CD4-positive, CD25-positive, alpha-beta regulatory T cell (primary cell): Measurements from ENCODE around the gene S100Z. TPM values are rescaled to one million over a fixed set of nuclear protein-coding genes. Genes with fewer than 3 reads are reported as not detected.

Experiments
- ATAC-seq, 2 donors: fragments of 150-1000 bp; cut with Tn5 transposase; one replicate each; pipeline ENCODE4 v1.10.0; 2021; ENCODE audit warnings: low read depth in 2 of 2, moderate number of reproducible peaks in 2 of 2, moderate library complexity in 1 of 2
- DNase-seq, 3 donors: peaks; one replicate each; pipeline versions ENCODE4 v3.0.0 to v3.0.0-alpha.2; 2012 to 2022; ENCODE audit warnings: mixed read lengths in 1 of 3
- H3K27ac ChIP-seq: one replicate; pipeline ENCODE4 v1.7.0; 2013; ENCODE audit warnings: mild to moderate bottlenecking, low read length; ENCODE audit not compliant: insufficient read depth, poor library complexity, severe bottlenecking
- H3K27me3 ChIP-seq: one replicate; pipeline ENCODE4 v1.7.0; 2013; ENCODE audit warnings: low read length; ENCODE audit not compliant: control insufficient read depth, insufficient read depth
- H3K36me3 ChIP-seq: one replicate; pipeline ENCODE4 v1.7.0; 2013; ENCODE audit warnings: mild to moderate bottlenecking, low read length, moderate library complexity; ENCODE audit not compliant: control insufficient read depth, insufficient read depth
- H3K4me1 ChIP-seq: 2 replicates; pipeline ENCODE4 v1.7.0; 2013; ENCODE audit warnings: mild to moderate bottlenecking, low read length; ENCODE audit not compliant: insufficient read depth, control insufficient read depth, poor library complexity, severe bottlenecking
- H3K4me3 ChIP-seq: one replicate; pipeline ENCODE4 v1.7.0; 2013; ENCODE audit warnings: low read depth, mild to moderate bottlenecking, low read length, moderate library complexity
- H3K9me3 ChIP-seq, 2 experiments: 1 replicate in 1 of 2; 2 replicates in 1 of 2; pipeline ENCODE4 v1.7.0; 2013; ENCODE audit warnings: low read length in 2 of 2, mild to moderate bottlenecking in 1 of 2, moderate library complexity in 1 of 2; ENCODE audit not compliant: control insufficient read depth in 2 of 2
- H3K27ac Mint-ChIP-seq, 3 donors: one replicate each; pipeline ENCODE4 v1.8.0; 2020 to 2022; ENCODE audit warnings: mild to moderate bottlenecking in 3 of 3, mixed read lengths in 3 of 3, moderate library complexity in 2 of 3
- H3K27me3 Mint-ChIP-seq: one replicate; pipeline ENCODE4 v1.8.0; 2022; ENCODE audit warnings: mild to moderate bottlenecking, mixed read lengths
- H3K36me3 Mint-ChIP-seq: one replicate; pipeline ENCODE4 v1.8.0; 2020; ENCODE audit warnings: mixed read lengths
- H3K4me1 Mint-ChIP-seq, 4 donors: one replicate each; pipeline ENCODE4 v1.8.0; 2020 to 2022; ENCODE audit warnings: mixed read lengths in 4 of 4, mild to moderate bottlenecking in 1 of 4
- H3K4me3 Mint-ChIP-seq, 4 donors: one replicate each; pipeline ENCODE4 v1.8.0; 2020 to 2022; ENCODE audit warnings: mild to moderate bottlenecking in 4 of 4, mixed read lengths in 4 of 4, moderate library complexity in 3 of 4
- H3K9me3 Mint-ChIP-seq, 7 donors: one replicate each; pipeline ENCODE4 v1.8.0; 2020 to 2022; ENCODE audit warnings: mixed read lengths in 7 of 7, mild to moderate bottlenecking in 3 of 7, moderate library complexity in 2 of 7
- polyA plus RNA-seq, 4 donors: library from polyadenylated mRNA; unstranded; fragments of 300-500 nt; fragmentation: Illumina TruSeq; gene quantifications; one replicate each; pipeline ENCODE4 v1.2.3, GENCODE V29; 2021
- total RNA-seq: library from RNA; stranded (reverse); gene quantifications from one replicate; pipeline ENCODE4 v1.2.3, GENCODE V29; 2022

Gene S100Z
- total and polyA plus RNA-seq, 5 donors from 2014 or later = 0.72 to 4.0 (median 1.7) TPM

- ATAC-seq (no peak), DNase-seq (no peak)
- Histone ChIP-seq H3K9me3 (no peaks in the 10 kb centered on the region), H3K4me3 (no peak overlapping the region), H3K36me3 (no peaks in the 10 kb centered on the region), H3K27ac (no peak overlapping the region), H3K27me3 (no peaks in the 10 kb centered on the region), H3K4me1 (no peaks in the 10 kb centered on the region)
- H3K27me3 Mint-ChIP-seq = no peaks in the 10 kb centered on the region
- H3K9me3 Mint-ChIP-seq = no peaks in the 10 kb centered on the region
- no peak overlapping the region for H3K27ac Mint-ChIP-seq
- H3K4me3 Mint-ChIP-seq = no peak overlapping the region
- no peaks in the 10 kb centered on the region for H3K36me3 Mint-ChIP-seq
- peaks cover 0 to 3% (median under 1%) of the 10 kb centered on the region in 4 donors for H3K4me1 Mint-ChIP-seq
These were observed 13.2 kb downstream of the S100Z start for GRCh38 chr5:76863001-76863400.

- no peaks in the 10 kb centered on the region for H3K36me3 Mint-ChIP-seq
- H3K27ac Mint-ChIP-seq = no peak overlapping the region
- H3K27me3 Mint-ChIP-seq = no peaks in the 10 kb centered on the region
- no peak overlapping the region for H3K4me3 Mint-ChIP-seq
- no peak overlapping the region for H3K4me3 ChIP-seq
- H3K9me3 ChIP-seq = no peaks in the 10 kb centered on the region
- peaks cover 0 to 5% (median under 1%) of the 10 kb centered on the region in 4 donors for H3K4me1 Mint-ChIP-seq
- H3K27ac ChIP-seq = no peak overlapping the region
- H3K36me3 ChIP-seq = no peaks in the 10 kb centered on the region
- no peaks in the 10 kb centered on the region for H3K4me1 ChIP-seq
- H3K9me3 Mint-ChIP-seq = no peaks in the 10 kb centered on the region
- no peaks in the 10 kb centered on the region for H3K27me3 ChIP-seq
- ATAC-seq = no peak
- no peak for DNase-seq
These were observed 16.7 kb downstream of the S100Z start for GRCh38 chr5:76866503-76866902.

GRCh38 chr5:76867038-76867437 lies 17.2 kb downstream of the S100Z start:
- Histone ChIP-seq H3K27ac (no peak overlapping the region), H3K9me3 (no peaks in the 10 kb centered on the region), H3K27me3 (no peaks in the 10 kb centered on the region), H3K4me1 (no peaks in the 10 kb centered on the region), H3K36me3 (no peaks in the 10 kb centered on the region), H3K4me3 (no peak overlapping the region)
- Mint-ChIP-seq H3K9me3 (no peaks in the 10 kb centered on the region), H3K36me3 (no peaks in the 10 kb centered on the region), H3K4me1 (peaks cover 0 to 5% (median under 1%) of the 10 kb centered on the region in 4 donors), H3K4me3 (no peak overlapping the region), H3K27ac (no peak overlapping the region), H3K27me3 (no peaks in the 10 kb centered on the region)
- DNase-seq (no peak), ATAC-seq (no peak)

GRCh38 chr5:76867827-76868693 lies 18.2 kb downstream of the S100Z start:
- Histone ChIP-seq H3K27ac (no peak overlapping the region), H3K4me3 (no peak overlapping the region), H3K36me3 (no peaks in the 10 kb centered on the region), H3K27me3 (no peaks in the 10 kb centered on the region), H3K9me3 (no peaks in the 10 kb centered on the region), H3K4me1 (no peaks in the 10 kb centered on the region)
- DNase-seq (peak; percentile 30 to 79 (median 64)), ATAC-seq (peak; percentile 74 to 84)
- Mint-ChIP-seq H3K36me3 (no peaks in the 10 kb centered on the region), H3K4me1 (peaks cover 0 to 5% (median under 1%) of the 10 kb centered on the region in 4 donors), H3K27ac (peak overlapping the region in 1 of 3 donors; percentile 53), H3K4me3 (no peak overlapping the region), H3K27me3 (no peaks in the 10 kb centered on the region), H3K9me3 (no peaks in the 10 kb centered on the region)

GRCh38 chr5:76870046-76870445 lies 20.2 kb downstream of the S100Z start:
- no peaks in the 10 kb centered on the region for H3K36me3 ChIP-seq
- no peak overlapping the region for H3K27ac Mint-ChIP-seq

GRCh38 chr5:76874088-76874581 lies 24.3 kb downstream of the S100Z start:
- H3K36me3 Mint-ChIP-seq = no peaks in the 10 kb centered on the region
- Histone ChIP-seq H3K27me3 (no peaks in the 10 kb centered on the region), H3K36me3 (no peaks in the 10 kb centered on the region), H3K9me3 (no peaks in the 10 kb centered on the region), H3K4me3 (no peak overlapping the region), H3K27ac (no peak overlapping the region), H3K4me1 (no peaks in the 10 kb centered on the region)
- H3K9me3 Mint-ChIP-seq = no peaks in the 10 kb centered on the region
- no peak overlapping the region for H3K27ac Mint-ChIP-seq
- no peak for DNase-seq
- H3K4me3 Mint-ChIP-seq = no peak overlapping the region
- H3K4me1 Mint-ChIP-seq = no peaks in the 10 kb centered on the region
- H3K27me3 Mint-ChIP-seq = no peaks in the 10 kb centered on the region
- no peak for ATAC-seq

More at GRCh38 chr5:76870046-76870445, 20.2 kb downstream of the S100Z start:
- Mint-ChIP-seq H3K4me1 (peaks cover 0 to 5% (median under 1%) of the 10 kb centered on the region in 4 donors), H3K9me3 (no peaks in the 10 kb centered on the region), H3K4me3 (no peak overlapping the region), H3K27me3 (no peaks in the 10 kb centered on the region), H3K36me3 (no peaks in the 10 kb centered on the region)
- no peak for DNase-seq
- Histone ChIP-seq H3K27me3 (no peaks in the 10 kb centered on the region), H3K9me3 (no peaks in the 10 kb centered on the region), H3K27ac (no peak overlapping the region), H3K4me1 (no peaks in the 10 kb centered on the region), H3K4me3 (no peak overlapping the region)
- ATAC-seq = no peak

- Mint-ChIP-seq H3K27me3 (no peaks in the 10 kb centered on the region), H3K4me1 (no peaks in the 10 kb centered on the region)
- H3K27ac ChIP-seq = no peak overlapping the region
These were observed 39.0 kb downstream of the S100Z start for GRCh38 chr5:76888733-76889300.

More at GRCh38 chr5:76888733-76889300, 39.0 kb downstream of the S100Z start:
- H3K4me3 Mint-ChIP-seq = no peak overlapping the region
- no peak for ATAC-seq
- Histone ChIP-seq H3K4me3 (no peak overlapping the region), H3K4me1 (no peaks in the 10 kb centered on the region), H3K9me3 (no peaks in the 10 kb centered on the region), H3K36me3 (no peaks in the 10 kb centered on the region), H3K27me3 (no peaks in the 10 kb centered on the region)
- H3K36me3 Mint-ChIP-seq = peaks cover 5% of the 10 kb centered on the region
- H3K27ac Mint-ChIP-seq = peak overlapping the region in 1 of 3 donors; percentile 74
- no peak for DNase-seq
- H3K9me3 Mint-ChIP-seq = no peaks in the 10 kb centered on the region
